GM18517 (cell line): ENCODE measurements around the gene CACNA1D.
"Not testable (repeated sequence)": the region's sequence is repeated elsewhere in the genome, so short reads cannot be mapped to it uniquely, and the experiment has no call there.

Experiments used
- ATAC-seq: cut with Tn5 transposase; IDR thresholded peaks from one replicate; pipeline ENCODE4 v1.9.1; 2021; ENCODE audit warnings: mild to moderate bottlenecking, moderate library complexity; ENCODE audit not compliant: unreplicated experiment

Gene CACNA1D

GRCh38 chr3:53646723-53647122 lies 152.3 kb downstream of the CACNA1D start:
- ATAC-seq: peak; percentile 43

GRCh38 chr3:53649816-53650215 lies 155.4 kb downstream of the CACNA1D start:
- no peak for ATAC-seq

- peak; percentile 78 for ATAC-seq
These were observed 156.0 kb downstream of the CACNA1D start for GRCh38 chr3:53650424-53650823.

- no peak for ATAC-seq
These were observed 156.7 kb downstream of the CACNA1D start for GRCh38 chr3:53650928-53651661.

GRCh38 chr3:53651927-53652326 lies 157.5 kb downstream of the CACNA1D start:
- no peak for ATAC-seq

- no peak for ATAC-seq
These were observed 163.2 kb downstream of the CACNA1D start for GRCh38 chr3:53657651-53658050.

GRCh38 chr3:53658613-53659193 lies 164.3 kb downstream of the CACNA1D start:
- no peak for ATAC-seq

GRCh38 chr3:53659996-53660395 lies 165.6 kb downstream of the CACNA1D start:
- ATAC-seq: no peak

GRCh38 chr3:53661480-53661879 lies 167.1 kb downstream of the CACNA1D start:
- ATAC-seq: no peak

- ATAC-seq: not testable (repeated sequence)
These were observed 170.4 kb downstream of the CACNA1D start for GRCh38 chr3:53664812-53665211.

- ATAC-seq: no peak
These were observed 171.4 kb downstream of the CACNA1D start for GRCh38 chr3:53665608-53666425.

- ATAC-seq: no peak
These were observed 174.5 kb downstream of the CACNA1D start for GRCh38 chr3:53668872-53669271.

- ATAC-seq: no peak
These were observed 176.3 kb downstream of the CACNA1D start for GRCh38 chr3:53670721-53671120.

GRCh38 chr3:53671192-53671960 lies 177.0 kb downstream of the CACNA1D start:
- no peak for ATAC-seq

GRCh38 chr3:53671961-53672299 lies 177.5 kb downstream of the CACNA1D start:
- ATAC-seq: no peak

- no peak for ATAC-seq
These were observed 178.6 kb downstream of the CACNA1D start for GRCh38 chr3:53672981-53673380.

- ATAC-seq: no peak
These were observed 179.4 kb downstream of the CACNA1D start for GRCh38 chr3:53673722-53674350.

- no peak for ATAC-seq
These were observed 180.2 kb downstream of the CACNA1D start for GRCh38 chr3:53674582-53674981.

- ATAC-seq: no peak
These were observed 180.7 kb downstream of the CACNA1D start for GRCh38 chr3:53675022-53675697.

- no peak for ATAC-seq
These were observed 181.5 kb downstream of the CACNA1D start for GRCh38 chr3:53675942-53676341.
